Keratinocyte (primary cell): ENCODE results near the gene LMTK2. TPM values are rescaled to one million over a fixed set of nuclear protein-coding genes. Genes with fewer than 3 reads are reported as not detected.

ENCODE experiments used
- DNase-seq: peaks from one replicate; pipeline ENCODE4 v3.0.0-alpha.2; 2011; ENCODE audit warnings: low read depth, missing footprints, low spot score
- FAIRE-seq: peaks from 2 replicates; lab custom pipeline; 2011; peaks lifted over from hg19 to GRCh38; lab: Jason Lieb, UNC
- H2AFZ ChIP-seq: 2 replicates; pipeline ENCODE4 v1.6.0; 2012; ENCODE audit warnings: low read length, control low read depth, inconsistent platforms; ENCODE audit not compliant: control insufficient read depth
- H3K27ac ChIP-seq: 2 replicates; pipeline ENCODE4 v1.5.1; 2011; ENCODE audit warnings: low read length; ENCODE audit not compliant: control insufficient read depth, insufficient read depth
- H3K27me3 ChIP-seq: 3 replicates; pipeline ENCODE4 v1.6.0; 2011; ENCODE audit warnings: low read length; ENCODE audit not compliant: control insufficient read depth, insufficient read depth; ENCODE audit errors: extremely low read depth
- H3K36me3 ChIP-seq, 2 experiments: 2 replicates in 1 of 2; 3 replicates in 1 of 2; pipeline ENCODE4 v1.5.1; 2011; ENCODE audit warnings: low read length in 2 of 2, mild to moderate bottlenecking in 1 of 2; ENCODE audit not compliant: control insufficient read depth in 2 of 2, insufficient read depth in 2 of 2; ENCODE audit errors: extremely low read depth in 1 of 2
- H3K4me1 ChIP-seq: 3 replicates; pipeline ENCODE4 v1.5.1; 2011; ENCODE audit warnings: low read length; ENCODE audit not compliant: control insufficient read depth, insufficient read depth; ENCODE audit errors: extremely low read depth
- H3K4me2 ChIP-seq: 3 replicates; pipeline ENCODE4 v1.6.0; 2011; ENCODE audit warnings: low read depth, low read length; ENCODE audit not compliant: control insufficient read depth, insufficient read depth; ENCODE audit errors: extremely low read depth
- H3K4me3 ChIP-seq, 3 experiments: fragments of 200-600 bp in 1 of 3; sonication (generic) in 1 of 3; 2 replicates in 2 of 3; 3 replicates in 1 of 3; pipeline ENCODE4 v1.5.1; 2011 to 2016; ENCODE audit warnings: low read length in 3 of 3, mild to moderate bottlenecking in 3 of 3, control low read depth in 2 of 3, inconsistent platforms in 1 of 3, low read depth in 1 of 3, mixed read lengths in 1 of 3, mixed run types in 1 of 3, moderate library complexity in 1 of 3; ENCODE audit not compliant: control insufficient read depth in 2 of 3, insufficient read depth in 2 of 3; ENCODE audit errors: extremely low read depth in 1 of 3
- H3K79me2 ChIP-seq: 2 replicates; pipeline ENCODE4 v1.6.0; 2012; ENCODE audit warnings: low read length; ENCODE audit not compliant: control insufficient read depth, insufficient read depth
- H3K9ac ChIP-seq: 3 replicates; pipeline ENCODE4 v1.6.0; 2011; ENCODE audit warnings: low read length; ENCODE audit not compliant: control insufficient read depth, insufficient read depth; ENCODE audit errors: extremely low read depth
- H3K9me1 ChIP-seq: 3 replicates; pipeline ENCODE4 v1.6.0; 2011; ENCODE audit warnings: low read length; ENCODE audit not compliant: control insufficient read depth, insufficient read depth; ENCODE audit errors: extremely low read depth
- H3K9me3 ChIP-seq: 2 replicates; pipeline ENCODE4 v1.5.1; 2012; ENCODE audit warnings: low read depth, low read length; ENCODE audit not compliant: control insufficient read depth
- H4K20me1 ChIP-seq: 3 replicates; pipeline ENCODE4 v1.6.0; 2011; ENCODE audit warnings: low read length; ENCODE audit not compliant: control insufficient read depth, insufficient read depth; ENCODE audit errors: extremely low read depth
- EZH2 ChIP-seq: IDR thresholded peaks from one replicate; pipeline ENCODE4 v1.6.1; 2012; ENCODE audit warnings: inconsistent platforms, mild to moderate bottlenecking, low read length, moderate library complexity
- dilution Hi-C: fragments of 300-500 bp; cut with MboI; formaldehyde crosslinking; loops from one replicate; pipeline ENCODE4 v1.7.0; 2020; ENCODE audit warnings: low sequenced_read_pairs; ENCODE audit not compliant: extremely low pct_ligation_motif_present
- polyA plus RNA-seq, 5 experiments: library from polyadenylated mRNA; depleted of rRNA in 3 of 5; stranded (reverse) in 3 of 5; stranded (forward) in 1 of 5; unstranded in 1 of 5; fragments of >200 nt; gene quantifications; 1 replicate in 1 of 5; 2 replicates in 3 of 5; 3 replicates in 1 of 5; pipeline versions ENCODE4 v1.2.1 to v1.2.3, GENCODE V29; 2011 to 2012; ENCODE audit warnings: missing spikeins in 2 of 5, low read depth in 1 of 5, low replicate concordance in 1 of 5
- TF ChIP-seq, protein P1 (sequence below), 3 experiments: IDR thresholded peaks in 1 of 3; conservative IDR thresholded peaks in 1 of 3; optimal IDR thresholded peaks in 1 of 3; 2 replicates in 2 of 3; 3 replicates in 1 of 3; pipeline versions ENCODE3 to v1.5.1; 2011; ENCODE audit warnings: low read length in 3 of 3, mild to moderate bottlenecking in 3 of 3, moderate library complexity in 2 of 3, control low read depth in 1 of 3, inconsistent platforms in 1 of 3; ENCODE audit not compliant: insufficient read depth in 2 of 3; ENCODE audit errors: extremely low read depth in 1 of 3

The LMTK2 gene
- polyA plus RNA-seq, 1 donor (not counting 4 experiments of a cell fraction or from before 2014, with no cell fraction given) = 6.6 TPM

DNA sequence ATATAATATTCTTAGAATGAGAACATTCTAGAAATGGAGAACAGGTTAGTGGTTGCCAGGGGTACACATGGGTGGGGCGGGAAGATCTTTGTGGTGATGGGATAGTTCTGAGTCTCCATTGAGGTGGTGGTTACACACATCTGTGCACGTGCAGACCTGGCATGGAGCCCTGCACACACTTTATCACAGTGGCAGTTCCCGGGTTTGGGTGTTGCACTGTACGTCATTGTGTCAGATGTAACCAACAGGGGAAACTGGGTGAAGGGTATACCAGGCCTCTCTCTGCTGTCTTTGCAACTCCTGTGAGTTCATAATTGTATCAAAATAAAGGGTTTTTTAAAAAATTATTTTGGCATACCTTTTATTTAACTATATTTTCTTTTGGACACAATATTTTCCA is 51.1 kb downstream of the LMTK2 start:
- H2AFZ ChIP-seq = no peak overlapping the region
- no peaks in the 10 kb centered on the region for H4K20me1 ChIP-seq
- no peaks in the 10 kb centered on the region for H3K27me3 ChIP-seq
- no peaks in the 10 kb centered on the region for H3K9me3 ChIP-seq
- no peak overlapping the region for H3K27ac ChIP-seq
- no peak for DNase-seq
- H3K4me3 ChIP-seq = no peak overlapping the region
- TF ChIP-seq, protein P1, sequence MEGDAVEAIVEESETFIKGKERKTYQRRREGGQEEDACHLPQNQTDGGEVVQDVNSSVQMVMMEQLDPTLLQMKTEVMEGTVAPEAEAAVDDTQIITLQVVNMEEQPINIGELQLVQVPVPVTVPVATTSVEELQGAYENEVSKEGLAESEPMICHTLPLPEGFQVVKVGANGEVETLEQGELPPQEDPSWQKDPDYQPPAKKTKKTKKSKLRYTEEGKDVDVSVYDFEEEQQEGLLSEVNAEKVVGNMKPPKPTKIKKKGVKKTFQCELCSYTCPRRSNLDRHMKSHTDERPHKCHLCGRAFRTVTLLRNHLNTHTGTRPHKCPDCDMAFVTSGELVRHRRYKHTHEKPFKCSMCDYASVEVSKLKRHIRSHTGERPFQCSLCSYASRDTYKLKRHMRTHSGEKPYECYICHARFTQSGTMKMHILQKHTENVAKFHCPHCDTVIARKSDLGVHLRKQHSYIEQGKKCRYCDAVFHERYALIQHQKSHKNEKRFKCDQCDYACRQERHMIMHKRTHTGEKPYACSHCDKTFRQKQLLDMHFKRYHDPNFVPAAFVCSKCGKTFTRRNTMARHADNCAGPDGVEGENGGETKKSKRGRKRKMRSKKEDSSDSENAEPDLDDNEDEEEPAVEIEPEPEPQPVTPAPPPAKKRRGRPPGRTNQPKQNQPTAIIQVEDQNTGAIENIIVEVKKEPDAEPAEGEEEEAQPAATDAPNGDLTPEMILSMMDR (optimal IDR thresholded peaks at IDR 0.05 in 1 of 3, IDR thresholded peaks at IDR 0.05 in 1 of 3, conservative IDR thresholded peaks at IDR 0.05 in 1 of 3; ENCODE audit: extremely low read depth in 1 of 3, insufficient read depth in 2 of 3, low read length in 3 of 3) = no peak
- H3K36me3 ChIP-seq = peaks cover 6 to 8% of the 10 kb centered on the region in 2 experiments
- no peaks in the 10 kb centered on the region for H3K79me2 ChIP-seq
- H3K9ac ChIP-seq = no peak overlapping the region
- dilution Hi-C loops = no loop called here
- no peaks in the 10 kb centered on the region for H3K9me1 ChIP-seq
- H3K4me2 ChIP-seq = no peak overlapping the region
- peaks cover 8% of the 10 kb centered on the region for H3K4me1 ChIP-seq
- no peak for FAIRE-seq

DNA sequence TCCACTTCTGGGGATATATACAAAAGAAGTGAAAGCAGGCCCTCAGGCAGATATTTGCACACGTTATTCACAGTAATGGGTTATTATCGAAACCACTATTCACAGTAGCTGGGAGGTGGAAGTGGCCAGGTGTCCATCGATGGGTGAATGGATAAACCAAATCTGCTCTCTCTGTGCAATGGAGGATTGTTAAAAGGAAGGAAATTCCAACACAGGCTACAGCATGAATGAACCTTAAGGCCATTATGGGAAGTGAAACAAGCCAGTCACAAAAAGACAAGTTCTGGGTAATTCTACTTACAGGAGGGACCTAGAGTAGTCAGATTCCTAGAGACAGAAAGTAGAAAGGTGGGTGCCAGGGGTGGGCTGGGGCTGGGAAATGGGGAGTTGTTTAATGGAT is 56.1 kb downstream of the LMTK2 start:
- DNase-seq = no peak
- peak overlapping the region; percentile 92 for H3K27ac ChIP-seq

GRCh38 chr7:98163269-98163668 is 56.6 kb downstream of the LMTK2 start:
- dilution Hi-C loops = no loop called here
- Histone ChIP-seq H3K9me1 (no peaks in the 10 kb centered on the region), H3K36me3 (peaks cover 0 to 3% of the 10 kb centered on the region in 2 experiments), H4K20me1 (no peaks in the 10 kb centered on the region), H3K27me3 (no peaks in the 10 kb centered on the region), H3K9ac (peak overlapping the region; percentile 78), H3K9me3 (no peaks in the 10 kb centered on the region), H3K27ac (peak overlapping the region; percentile 92), H3K79me2 (peaks cover 11% of the 10 kb centered on the region), H3K4me2 (peak overlapping the region; percentile 78), H2AFZ (no peak overlapping the region), H3K4me3 (no peak overlapping the region), H3K4me1 (peaks cover 37% of the 10 kb centered on the region)
- no peak for DNase-seq
- FAIRE-seq = no peak
- no peak for TF ChIP-seq EZH2
- TF ChIP-seq, protein P1 (optimal IDR thresholded peaks at IDR 0.05 in 1 of 3, IDR thresholded peaks at IDR 0.05 in 1 of 3, conservative IDR thresholded peaks at IDR 0.05 in 1 of 3; ENCODE audit: extremely low read depth in 1 of 3, insufficient read depth in 2 of 3, low read length in 3 of 3) = no peak

More for the DNA sequence above, 56.1 kb downstream of the LMTK2 start:
- no peaks in the 10 kb centered on the region for H3K9me1 ChIP-seq
- TF ChIP-seq EZH2 = no peak
- no peaks in the 10 kb centered on the region for H3K27me3 ChIP-seq
- H2AFZ ChIP-seq = no peak overlapping the region
- H3K9me3 ChIP-seq = no peaks in the 10 kb centered on the region
- dilution Hi-C loops = no loop called here
- peaks cover 11% of the 10 kb centered on the region for H3K79me2 ChIP-seq
- H3K4me3 ChIP-seq = peak overlapping the region in 1 of 3 experiments; percentile 15
- peak overlapping the region; percentile 78 for H3K4me2 ChIP-seq
- H3K36me3 ChIP-seq = peaks cover 0 to 3% of the 10 kb centered on the region in 2 experiments
- peak; percentile 74 for FAIRE-seq
- H4K20me1 ChIP-seq = no peaks in the 10 kb centered on the region
- peak overlapping the region; percentile 78 for H3K9ac ChIP-seq
- peaks cover 37% of the 10 kb centered on the region for H3K4me1 ChIP-seq
